Lower lobe of right lung (tissue), 2 donors: Measurements from ENCODE around the gene NKAIN2. TPM values are rescaled to one million over a fixed set of nuclear protein-coding genes. Genes with fewer than 3 reads are reported as not detected.

ENCODE experiments used
- ATAC-seq, 2 donors: fragments of 200-7000 bp; cut with Tn5 transposase; one replicate each; pipeline ENCODE4 v1.9.1; 2020 to 2022; ENCODE audit warnings: mild to moderate bottlenecking in 2 of 2, moderate library complexity in 2 of 2
- DNase-seq: peaks from one replicate; pipeline ENCODE4 v3.0.0-alpha.2; 2020
- H3K27ac ChIP-seq: fragments of 200-600 bp; one replicate; pipeline ENCODE4 v1.8.0; 2022
- H3K27me3 ChIP-seq: fragments of 200-600 bp; one replicate; pipeline ENCODE4 v1.8.0; 2022; ENCODE audit warnings: low read depth
- H3K36me3 ChIP-seq: fragments of 200-600 bp; one replicate; pipeline ENCODE4 v1.8.0; 2022; ENCODE audit warnings: mild to moderate bottlenecking
- H3K4me1 ChIP-seq: fragments of 200-600 bp; one replicate; pipeline ENCODE4 v1.8.0; 2022
- H3K4me3 ChIP-seq: fragments of 200-600 bp; one replicate; pipeline ENCODE4 v1.8.0; 2022; ENCODE audit warnings: mild to moderate bottlenecking
- H3K9me3 ChIP-seq: fragments of 200-600 bp; one replicate; pipeline ENCODE4 v1.8.0; 2022
- CTCF ChIP-seq: fragments of 200-600 bp; IDR thresholded peaks from one replicate; pipeline ENCODE4 v1.8.0; 2022; ENCODE audit warnings: antibody characterized with exemption, mild to moderate bottlenecking
- intact Hi-C: fragments of 100-400 bp; cut with DNase I; formaldehyde crosslinking; loops from one replicate; pipeline ENCODE4 v1.11.0; 2022
- total RNA-seq: library from RNA; stranded (reverse); fragmentation: NEBNext Ultra II Directional; extraction: Animal tissue kit (Norgen Biotek cat#: 25700); gene quantifications from one replicate; pipeline ENCODE4 v1.2.1, GENCODE V29; 2021
- donor health status: DM: no; HTN: yes; CAD: no; lungs with severe emphysema.

NKAIN2 gene
- total RNA-seq, 1 donor from 2014 or later = 0.12 TPM

- ATAC-seq = no peak
- Histone ChIP-seq H3K27me3 (no peaks in the 10 kb centered on the region), H3K4me3 (no peak overlapping the region), H3K27ac (no peak overlapping the region), H3K9me3 (no peaks in the 10 kb centered on the region), H3K4me1 (no peaks in the 10 kb centered on the region), H3K36me3 (no peaks in the 10 kb centered on the region)
- intact Hi-C loops = no loop called here
- no peak for TF ChIP-seq CTCF
- no peak for DNase-seq
Observed at GRCh38 chr6:124199286-124199685, 395.6 kb downstream of the NKAIN2 start.

- Histone ChIP-seq H3K36me3 (no peaks in the 10 kb centered on the region), H3K4me3 (no peak overlapping the region), H3K27me3 (no peaks in the 10 kb centered on the region), H3K27ac (no peak overlapping the region), H3K9me3 (no peaks in the 10 kb centered on the region), H3K4me1 (no peaks in the 10 kb centered on the region)
- ATAC-seq (no peak), DNase-seq (no peak)
- TF ChIP-seq CTCF = no peak
- intact Hi-C loops = no loop called here
Observed at GRCh38 chr6:124200661-124201060, 397.0 kb downstream of the NKAIN2 start.

GRCh38 chr6:124203101-124203811, 399.6 kb downstream of the NKAIN2 start:
- Histone ChIP-seq H3K36me3 (no peaks in the 10 kb centered on the region), H3K4me1 (no peaks in the 10 kb centered on the region), H3K9me3 (no peaks in the 10 kb centered on the region), H3K27ac (no peak overlapping the region), H3K27me3 (no peaks in the 10 kb centered on the region), H3K4me3 (no peak overlapping the region)
- intact Hi-C loops = no loop called here
- no peak for TF ChIP-seq CTCF
- ATAC-seq (no peak), DNase-seq (no peak)

- H3K4me3 ChIP-seq = no peak overlapping the region
- no peaks in the 10 kb centered on the region for H3K36me3 ChIP-seq
- DNase-seq (no peak), ATAC-seq (no peak)
- no peak overlapping the region for H3K27ac ChIP-seq
- H3K9me3 ChIP-seq = no peaks in the 10 kb centered on the region
- H3K4me1 ChIP-seq = no peaks in the 10 kb centered on the region
- TF ChIP-seq CTCF = no peak
- intact Hi-C loops = no loop called here
- H3K27me3 ChIP-seq = no peaks in the 10 kb centered on the region
Observed at GRCh38 chr6:124203812-124204167, 400.1 kb downstream of the NKAIN2 start.

- H3K27me3 ChIP-seq = no peaks in the 10 kb centered on the region
- H3K4me3 ChIP-seq = no peak overlapping the region
- intact Hi-C loops = no loop called here
- H3K9me3 ChIP-seq = no peaks in the 10 kb centered on the region
- no peak overlapping the region for H3K27ac ChIP-seq
- DNase-seq (no peak), ATAC-seq (no peak)
- no peak for TF ChIP-seq CTCF
- no peaks in the 10 kb centered on the region for H3K4me1 ChIP-seq
- no peaks in the 10 kb centered on the region for H3K36me3 ChIP-seq
Observed at GRCh38 chr6:124205921-124206320, 402.3 kb downstream of the NKAIN2 start.
